ENCODE data around the gene GRAMD1A. TPM values are rescaled to one million over a fixed set of nuclear protein-coding genes. Genes with fewer than 3 reads are reported as not detected.

Gene GRAMD1A
- total and polyA plus RNA-seq, 9 donors: 44.5 to 93.7 (median 71.6) TPM

DNA sequence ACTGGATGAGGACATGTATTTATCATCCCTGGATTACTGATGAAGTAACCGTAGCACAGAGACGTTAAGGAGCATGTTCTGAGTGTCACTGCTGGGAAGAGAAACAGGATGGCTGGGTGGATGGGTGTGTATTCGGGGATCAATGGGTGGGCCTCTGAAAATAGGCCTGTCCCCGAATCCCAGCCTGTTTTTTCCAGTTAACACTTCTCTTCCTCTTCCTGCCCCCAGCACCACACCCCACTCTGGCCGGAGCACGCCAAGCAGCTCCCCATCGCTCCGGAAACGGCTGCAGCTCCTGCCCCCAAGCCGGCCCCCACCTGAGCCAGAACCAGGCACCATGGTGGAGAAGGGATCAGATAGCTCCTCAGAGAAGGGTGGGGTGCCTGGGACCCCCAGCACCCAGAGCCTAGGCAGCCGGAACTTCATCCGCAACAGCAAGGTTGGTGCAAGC is 8.8 kb downstream of the GRAMD1A start:
- H3K9me3 ChIP-seq: no peaks in the 10 kb centered on the region
- no peaks in the 10 kb centered on the region for H3K36me3 ChIP-seq
- no peak overlapping the region for H3K4me3 ChIP-seq
- peak in 1 of 5 donors; percentile 40 for DNase-seq
- H3K4me1 ChIP-seq (ENCODE audit: insufficient read depth): peaks cover 3% of the 10 kb centered on the region
- H3K27me3 ChIP-seq: no peaks in the 10 kb centered on the region
- 78 to 85% (median 82%) methylated on average over 12 of the region's 12 CpGs for WGBS, 3 donors
- intact Hi-C loops (cut with DNase I): no loop called here
- no peak overlapping the region for H3K27ac ChIP-seq
- peak; percentile 44 for TF ChIP-seq EP300 (IDR thresholded peaks at IDR 0.05)
- TF ChIP-seq POLR2A (IDR thresholded peaks at IDR 0.05): no peak

- peaks cover under 1% of the 10 kb centered on the region for H3K4me1 ChIP-seq (ENCODE audit: insufficient read depth)
- H3K27ac ChIP-seq: no peak overlapping the region
- H3K36me3 ChIP-seq: no peaks in the 10 kb centered on the region
- TF ChIP-seq EP300 (IDR thresholded peaks at IDR 0.05) (no peak), POLR2A (IDR thresholded peaks at IDR 0.05) (no peak)
- TF ChIP-seq, protein P1, sequence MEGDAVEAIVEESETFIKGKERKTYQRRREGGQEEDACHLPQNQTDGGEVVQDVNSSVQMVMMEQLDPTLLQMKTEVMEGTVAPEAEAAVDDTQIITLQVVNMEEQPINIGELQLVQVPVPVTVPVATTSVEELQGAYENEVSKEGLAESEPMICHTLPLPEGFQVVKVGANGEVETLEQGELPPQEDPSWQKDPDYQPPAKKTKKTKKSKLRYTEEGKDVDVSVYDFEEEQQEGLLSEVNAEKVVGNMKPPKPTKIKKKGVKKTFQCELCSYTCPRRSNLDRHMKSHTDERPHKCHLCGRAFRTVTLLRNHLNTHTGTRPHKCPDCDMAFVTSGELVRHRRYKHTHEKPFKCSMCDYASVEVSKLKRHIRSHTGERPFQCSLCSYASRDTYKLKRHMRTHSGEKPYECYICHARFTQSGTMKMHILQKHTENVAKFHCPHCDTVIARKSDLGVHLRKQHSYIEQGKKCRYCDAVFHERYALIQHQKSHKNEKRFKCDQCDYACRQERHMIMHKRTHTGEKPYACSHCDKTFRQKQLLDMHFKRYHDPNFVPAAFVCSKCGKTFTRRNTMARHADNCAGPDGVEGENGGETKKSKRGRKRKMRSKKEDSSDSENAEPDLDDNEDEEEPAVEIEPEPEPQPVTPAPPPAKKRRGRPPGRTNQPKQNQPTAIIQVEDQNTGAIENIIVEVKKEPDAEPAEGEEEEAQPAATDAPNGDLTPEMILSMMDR (IDR thresholded peaks at IDR 0.05): no peak
- H3K9me3 ChIP-seq: no peaks in the 10 kb centered on the region
- H3K4me3 ChIP-seq: no peak overlapping the region
- no peak for DNase-seq
- no peaks in the 10 kb centered on the region for H3K27me3 ChIP-seq
- intact Hi-C loops (cut with DNase I): loop anchor here in 2 of 4 donors (5.0 kb wide), 1 partner anchor 37 kb away; no protein-coding TSS in a partner anchor
- 83 to 87% (median 84%) methylated on average over 36 of the region's 36 CpGs for WGBS, 3 donors
Observed at GRCh38 chr19:35009424-35010415, 9.6 kb downstream of the GRAMD1A start.

DNA sequence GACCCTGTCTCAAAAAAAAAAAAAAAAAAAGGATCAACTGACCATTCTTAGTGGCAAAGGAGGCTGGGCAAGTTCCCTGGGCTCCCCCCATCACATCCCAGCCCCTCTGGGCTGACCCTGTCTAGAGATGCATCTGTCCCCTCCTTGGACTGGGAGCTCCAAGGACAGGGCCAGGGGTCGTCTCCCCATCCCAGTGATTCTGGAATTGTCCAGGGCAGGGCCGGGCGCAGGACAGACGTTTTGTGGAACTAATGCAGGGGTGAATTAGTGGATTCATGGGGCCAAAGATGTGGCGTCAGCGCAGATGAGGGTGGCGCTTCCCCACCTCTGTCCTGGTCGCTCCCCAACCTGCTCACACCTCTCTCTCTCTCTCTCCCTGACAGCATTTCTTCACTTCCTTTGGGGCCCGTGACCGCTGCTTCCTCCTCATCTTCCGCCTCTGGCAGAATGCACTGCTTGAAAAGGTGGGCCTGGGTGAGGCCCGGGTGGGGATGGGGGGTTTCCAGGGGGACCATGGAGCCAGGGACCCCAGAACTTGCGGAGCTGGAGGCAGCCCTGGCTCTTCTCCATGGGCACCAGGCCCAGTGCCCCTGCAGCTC is 11.1 kb downstream of the GRAMD1A start:
- DNase-seq: no peak
- Histone ChIP-seq H3K9me3 (no peaks in the 10 kb centered on the region), H3K36me3 (no peaks in the 10 kb centered on the region), H3K27ac (no peak overlapping the region), H3K27me3 (no peaks in the 10 kb centered on the region), H3K4me3 (no peak overlapping the region), H3K4me1 (ENCODE audit: insufficient read depth) (no peaks in the 10 kb centered on the region)
- intact Hi-C loops (cut with DNase I): loop anchor here in 2 of 4 donors (5.0 kb wide), 1 partner anchor 39 kb away; no protein-coding TSS in a partner anchor
- 81 to 85% (median 82%) methylated on average over 13 of the region's 13 CpGs for whole genome bisulfite sequencing, 3 donors
- TF ChIP-seq, protein P1 (IDR thresholded peaks at IDR 0.05): no peak
- TF ChIP-seq EP300 (IDR thresholded peaks at IDR 0.05) (no peak), POLR2A (IDR thresholded peaks at IDR 0.05) (no peak)

DNA sequence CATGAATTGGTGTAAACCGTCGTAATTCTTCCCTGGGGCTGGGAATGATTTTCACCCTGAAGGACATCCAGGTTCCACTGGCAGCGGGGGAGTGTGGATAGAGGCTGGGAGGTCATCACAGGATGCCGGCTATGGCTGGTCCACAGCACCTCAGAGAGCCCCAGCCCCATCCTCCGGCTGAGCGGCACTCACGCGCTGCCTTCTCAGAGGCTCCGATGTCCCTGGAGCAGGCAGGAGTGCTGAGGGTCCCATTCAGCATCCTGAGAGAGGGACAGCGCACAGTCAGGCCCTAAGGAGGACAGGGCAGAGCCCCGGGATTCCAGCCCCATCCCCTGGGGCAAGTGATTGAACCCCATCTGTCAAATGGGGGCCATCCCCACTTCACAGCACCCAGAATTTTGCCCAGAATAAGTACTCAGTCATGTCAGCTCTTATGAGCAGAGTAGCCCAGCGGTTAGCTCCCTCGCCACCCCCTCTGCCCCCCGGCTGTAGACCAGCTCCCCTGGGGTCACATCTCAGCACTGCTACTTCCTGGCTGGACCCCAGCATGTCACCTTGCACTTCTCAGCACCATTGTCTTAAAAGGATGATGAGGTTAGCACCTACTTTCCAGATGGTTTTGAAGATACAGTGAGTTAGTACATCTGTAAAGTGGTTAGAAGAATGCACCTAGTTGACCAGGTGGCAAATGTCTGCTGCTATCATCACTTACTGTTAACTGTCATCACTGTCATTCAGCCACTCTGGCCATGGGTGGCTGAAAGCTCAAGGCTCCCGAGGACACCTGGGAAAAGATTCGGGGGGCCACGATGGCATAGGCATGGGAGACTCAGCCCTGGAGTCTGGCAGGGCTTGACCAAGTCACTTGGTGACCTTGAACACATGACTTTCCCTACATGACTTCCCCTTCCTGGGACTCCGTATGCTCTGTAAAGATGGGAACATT is 11.9 kb downstream of the GRAMD1A start:
- WGBS, 3 donors: 69 to 80% (median 69%) methylated on average over 18 of the region's 18 CpGs
- no peaks in the 10 kb centered on the region for H3K36me3 ChIP-seq
- H3K4me1 ChIP-seq (ENCODE audit: insufficient read depth): no peaks in the 10 kb centered on the region
- DNase-seq: no peak
- no peak overlapping the region for H3K4me3 ChIP-seq
- H3K27me3 ChIP-seq: no peaks in the 10 kb centered on the region
- intact Hi-C loops (cut with DNase I): loop anchor here (2.0 to 5.0 kb wide), 2 partner anchors 39 to 40 kb away; no protein-coding TSS in a partner anchor
- no peak for TF ChIP-seq EP300 (IDR thresholded peaks at IDR 0.05)
- TF ChIP-seq POLR2A (IDR thresholded peaks at IDR 0.05): no peak
- TF ChIP-seq, protein P1 (IDR thresholded peaks at IDR 0.05): no peak
- no peak overlapping the region for H3K27ac ChIP-seq
- H3K9me3 ChIP-seq: no peaks in the 10 kb centered on the region
